A549 (cell line): ENCODE measurements around the gene MRPL17. TPM values are rescaled to one million over a fixed set of nuclear protein-coding genes. Genes with fewer than 3 reads are reported as not detected.

Experiments
- ATAC-seq, 2 experiments: fragments of 200-7000 bp in 1 of 2; fragments of >200 bp in 1 of 2; cut with Nextera tagmentation in 1 of 2; cut with Tn5 transposase in 1 of 2; 3 replicates each; pipeline versions ENCODE4 v1.8.0 to v1.9.1; 2018 to 2020; ENCODE audit warnings: mild to moderate bottlenecking in 1 of 2, moderate library complexity in 1 of 2
- CTCF ChIA-PET: fragments of 300-600 bp; sonication (Branson Sonifier 250); formaldehyde crosslinking; extraction: SDS; loops from one replicate; lab custom pipeline; 2021; ENCODE audit warnings: antibody characterized with exemption, inconsistent platforms; lab: Yijun Ruan, JAX
- POLR2A ChIA-PET: fragments of 350-600 bp; formaldehyde crosslinking; extraction: SDS; loops from one replicate; lab custom pipeline; 2021; ENCODE audit warnings: antibody characterized with exemption, inconsistent platforms; lab: Yijun Ruan, JAX
- DNase-seq, 2 experiments: peaks; one replicate each; pipeline versions ENCODE4 v3.0.0 to v3.0.0-alpha.2; 2011 to 2016; ENCODE audit warnings: low read depth in 1 of 2, low spot score in 1 of 2
- FAIRE-seq: peaks from 2 replicates; lab custom pipeline; 2011; peaks lifted over from hg19 to GRCh38; lab: Jason Lieb, UNC
- H3K27ac ChIP-seq, 2 experiments: fragments of >200 bp; sonication (Bioruptor Twin); formaldehyde crosslinking; 3 replicates each; pipeline ENCODE4 v1.5.1; 2016 to 2017
- H3K4me1 ChIP-seq: fragments of >200 bp; sonication (Bioruptor Twin); formaldehyde crosslinking; 3 replicates; pipeline ENCODE4 v1.6.1; 2016
- H3K4me2 ChIP-seq: fragments of >200 bp; sonication (Bioruptor Twin); formaldehyde crosslinking; 3 replicates; pipeline ENCODE4 v1.6.1; 2016
- H3K4me3 ChIP-seq: fragments of >200 bp; sonication (Bioruptor Twin); formaldehyde crosslinking; 3 replicates; pipeline ENCODE4 v1.5.1; 2016
- H3K9me3 ChIP-seq: fragments of >200 bp; sonication (Bioruptor Twin); formaldehyde crosslinking; 3 replicates; pipeline ENCODE4 v1.6.1; 2016
- BHLHE40 ChIP-seq: IDR thresholded peaks from 2 replicates; pipeline ENCODE4 v1.6.1; 2012; ENCODE audit warnings: low read depth, low read length, inconsistent platforms
- CBX2 ChIP-seq: fragments of 200-600 bp; sonication (generic); IDR thresholded peaks from 2 replicates; pipeline ENCODE4 v1.6.1; 2016; ENCODE audit warnings: low read depth, mild to moderate bottlenecking, borderline replicate concordance
- CBX8 ChIP-seq: fragments of 200-600 bp; sonication (generic); IDR thresholded peaks from 2 replicates; pipeline ENCODE4 v1.6.1; 2016
- CHD4 ChIP-seq: fragments of 200-600 bp; sonication (generic); IDR thresholded peaks from 2 replicates; pipeline ENCODE4 v1.6.1; 2016; ENCODE audit warnings: antibody characterized with exemption, mild to moderate bottlenecking, borderline replicate concordance
- ESRRA ChIP-seq: fragments of 150-350 bp; IDR thresholded peaks from 2 replicates; pipeline ENCODE4 v1.6.1; 2014; ENCODE audit warnings: mild to moderate bottlenecking, low read length, borderline replicate concordance
- FOSL2 ChIP-seq, 2 experiments: fragments of 450-650 bp in 1 of 2; fragments of >200 bp in 1 of 2; sonication (Bioruptor Twin) in 1 of 2; formaldehyde crosslinking; IDR thresholded peaks; 2 replicates each; pipeline versions ENCODE4 v1.5.0 to v1.6.1; 2016 to 2020; ENCODE audit warnings: mild to moderate bottlenecking in 1 of 2, moderate library complexity in 1 of 2
- HOXB5 ChIP-seq: fragments of 250-450 bp; sonication (Bioruptor Pico); IDR thresholded peaks from 2 replicates; pipeline ENCODE4 v1.5.0; 2020; ENCODE audit warnings: mild to moderate bottlenecking, moderate library complexity
- JUN ChIP-seq, 2 experiments: fragments of >200 bp; sonication (Bioruptor Twin); formaldehyde crosslinking; IDR thresholded peaks; 2 replicates in 1 of 2; 3 replicates in 1 of 2; pipeline ENCODE4 v1.6.1; 2016 to 2017
- MAFK ChIP-seq: fragments of 450-650 bp; IDR thresholded peaks from 2 replicates; pipeline ENCODE4 v1.6.1; 2014; ENCODE audit not compliant: partially characterized antibody
- MAZ ChIP-seq: fragments of 150-350 bp; IDR thresholded peaks from 2 replicates; pipeline ENCODE4 v1.6.1; 2014; ENCODE audit warnings: antibody characterized with exemption, low read depth, low read length, borderline replicate concordance
- NFE2L2 ChIP-seq: fragments of 150-350 bp; conservative IDR thresholded peaks from 2 replicates; pipeline ENCODE4 v1.6.1; 2014; ENCODE audit warnings: low read length
- RARB ChIP-seq: fragments of 250-450 bp; sonication (Bioruptor Pico); IDR thresholded peaks from 2 replicates; pipeline ENCODE4 v1.8.0; 2021; ENCODE audit warnings: mild to moderate bottlenecking, moderate library complexity
- RCOR1 ChIP-seq: fragments of 150-350 bp; IDR thresholded peaks from 2 replicates; pipeline ENCODE4 v1.6.1; 2014; ENCODE audit warnings: antibody characterized with exemption, low read length, low read depth
- TFCP2L1 ChIP-seq: fragments of 250-450 bp; sonication (Bioruptor Pico); IDR thresholded peaks from 2 replicates; pipeline ENCODE4 v1.5.0; 2021; ENCODE audit warnings: mild to moderate bottlenecking
- ZNF302 ChIP-seq: fragments of 250-450 bp; sonication (Bioruptor Pico); IDR thresholded peaks from 2 replicates; pipeline ENCODE4 v1.9.0; 2021; ENCODE audit warnings: inconsistent platforms, mild to moderate bottlenecking, moderate library complexity
- ZSCAN20 ChIP-seq: fragments of 250-450 bp; sonication (Bioruptor Pico); IDR thresholded peaks from 2 replicates; pipeline ENCODE4 v1.8.0; 2022; ENCODE audit warnings: mild to moderate bottlenecking, moderate library complexity
- WGBS: methylation state at CpG from one replicate; pipeline ENCODE4 v1.1.6; 2017; ENCODE audit errors: missing lambda C conversion rate; 5-methylcytosine and 5-hydroxymethylcytosine counted together
- polyA plus RNA-seq, 4 experiments: library from polyadenylated mRNA; depleted of rRNA in 3 of 4; stranded (reverse); fragments of >200 nt; fragmentation: RNase III in 1 of 4; extraction: RNeasy Plus Mini Kit Qiagen cat#74134 plus additional on column Dnase treatment in 1 of 4; gene quantifications; 2 replicates in 3 of 4; 3 replicates in 1 of 4; pipeline ENCODE4 v1.2.3, GENCODE V29; 2011 to 2017
- TF ChIP-seq, protein P1 (sequence below): IDR thresholded peaks from 2 replicates; pipeline ENCODE4 v1.6.1; 2012; ENCODE audit warnings: low read depth, borderline replicate concordance
- TF ChIP-seq, protein P2 (sequence below): fragments of 150-350 bp; IDR thresholded peaks from 2 replicates; pipeline ENCODE4 v1.6.1; 2014; ENCODE audit warnings: low read depth, mild to moderate bottlenecking, low read length
- TF ChIP-seq, protein P3 (sequence below): fragments of 450-650 bp; IDR thresholded peaks from 2 replicates; pipeline ENCODE4 v1.6.1; 2014; ENCODE audit warnings: antibody characterized with exemption
- TF ChIP-seq, protein P4 (sequence below): IDR thresholded peaks from 2 replicates; pipeline ENCODE4 v1.6.1; 2012
- TF ChIP-seq, protein P5 (sequence below): fragments of 250-450 bp; sonication (Bioruptor Pico); IDR thresholded peaks from 2 replicates; pipeline ENCODE4 v1.5.0; 2021; ENCODE audit warnings: mild to moderate bottlenecking, moderate library complexity, borderline replicate concordance
- TF ChIP-seq, protein P6 (sequence below): fragments of 200-600 bp; sonication (generic); IDR thresholded peaks from 2 replicates; pipeline ENCODE4 v1.6.1; 2016; ENCODE audit warnings: antibody characterized with exemption, mild to moderate bottlenecking, moderate library complexity

The MRPL17 gene
- polyA plus RNA-seq, 2 of the 4 experiments (the other 2 are of a cell fraction), result 96.8 to 128 TPM

DNA sequence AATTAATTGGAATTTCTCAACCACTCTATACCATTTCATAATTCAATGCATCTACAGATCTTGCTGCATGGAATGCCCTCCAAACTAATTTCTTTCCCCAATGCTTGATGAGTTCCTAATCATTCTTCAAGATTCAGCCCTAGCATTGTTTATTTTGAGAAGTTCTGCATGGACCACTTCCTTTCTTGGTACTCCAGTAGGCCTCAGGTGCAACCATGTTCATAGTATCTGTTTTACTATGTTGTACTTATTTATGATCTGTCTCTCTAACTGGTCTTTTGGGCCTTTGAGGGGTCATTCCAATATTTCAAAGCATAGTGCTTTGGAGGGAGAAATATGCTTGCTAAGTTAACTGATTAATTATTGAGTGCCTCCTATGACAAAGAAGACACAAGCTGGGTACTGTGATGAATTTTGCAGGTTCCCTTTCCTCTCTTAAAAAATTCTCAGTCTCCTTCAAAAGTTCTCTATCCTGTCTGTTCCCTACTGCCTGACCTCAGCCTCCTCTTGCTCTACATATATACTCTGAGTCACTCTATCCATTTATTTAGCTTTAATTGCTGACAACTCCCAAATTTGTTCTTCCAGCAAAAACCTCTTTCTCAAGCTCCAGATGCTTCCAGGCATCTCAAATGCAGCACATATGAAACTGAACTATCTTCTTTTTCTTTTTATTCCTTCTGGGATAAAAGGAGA is 9.5 kb downstream of the MRPL17 start:
- ATAC-seq, result no peak
- no peak for DNase-seq
- Histone ChIP-seq H3K9me3 (no peaks in the 10 kb centered on the region), H3K4me2 (no peak overlapping the region), H3K4me3 (no peak overlapping the region), H3K4me1 (no peaks in the 10 kb centered on the region), H3K27ac (no peak overlapping the region)
- TF ChIP-seq BHLHE40 (no peak), TFCP2L1 (CRISPR knock-in tag) (no peak), CBX2 (no peak), CBX8 (no peak), CHD4 (no peak), ZSCAN20 (CRISPR knock-in tag) (no peak), RARB (CRISPR knock-in tag) (no peak), HOXB5 (no peak), JUN (IDR thresholded peaks at IDR 0.05) (no peak), ZNF302 (CRISPR knock-in tag) (no peak)
- TF ChIP-seq, protein P1, sequence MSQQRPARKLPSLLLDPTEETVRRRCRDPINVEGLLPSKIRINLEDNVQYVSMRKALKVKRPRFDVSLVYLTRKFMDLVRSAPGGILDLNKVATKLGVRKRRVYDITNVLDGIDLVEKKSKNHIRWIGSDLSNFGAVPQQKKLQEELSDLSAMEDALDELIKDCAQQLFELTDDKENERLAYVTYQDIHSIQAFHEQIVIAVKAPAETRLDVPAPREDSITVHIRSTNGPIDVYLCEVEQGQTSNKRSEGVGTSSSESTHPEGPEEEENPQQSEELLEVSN, result no peak
- TF ChIP-seq, protein P2, sequence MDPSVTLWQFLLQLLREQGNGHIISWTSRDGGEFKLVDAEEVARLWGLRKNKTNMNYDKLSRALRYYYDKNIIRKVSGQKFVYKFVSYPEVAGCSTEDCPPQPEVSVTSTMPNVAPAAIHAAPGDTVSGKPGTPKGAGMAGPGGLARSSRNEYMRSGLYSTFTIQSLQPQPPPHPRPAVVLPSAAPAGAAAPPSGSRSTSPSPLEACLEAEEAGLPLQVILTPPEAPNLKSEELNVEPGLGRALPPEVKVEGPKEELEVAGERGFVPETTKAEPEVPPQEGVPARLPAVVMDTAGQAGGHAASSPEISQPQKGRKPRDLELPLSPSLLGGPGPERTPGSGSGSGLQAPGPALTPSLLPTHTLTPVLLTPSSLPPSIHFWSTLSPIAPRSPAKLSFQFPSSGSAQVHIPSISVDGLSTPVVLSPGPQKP, result no peak
- TF ChIP-seq, protein P3, sequence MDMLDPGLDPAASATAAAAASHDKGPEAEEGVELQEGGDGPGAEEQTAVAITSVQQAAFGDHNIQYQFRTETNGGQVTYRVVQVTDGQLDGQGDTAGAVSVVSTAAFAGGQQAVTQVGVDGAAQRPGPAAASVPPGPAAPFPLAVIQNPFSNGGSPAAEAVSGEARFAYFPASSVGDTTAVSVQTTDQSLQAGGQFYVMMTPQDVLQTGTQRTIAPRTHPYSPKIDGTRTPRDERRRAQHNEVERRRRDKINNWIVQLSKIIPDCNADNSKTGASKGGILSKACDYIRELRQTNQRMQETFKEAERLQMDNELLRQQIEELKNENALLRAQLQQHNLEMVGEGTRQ, result no peak
- TF ChIP-seq, protein P4, sequence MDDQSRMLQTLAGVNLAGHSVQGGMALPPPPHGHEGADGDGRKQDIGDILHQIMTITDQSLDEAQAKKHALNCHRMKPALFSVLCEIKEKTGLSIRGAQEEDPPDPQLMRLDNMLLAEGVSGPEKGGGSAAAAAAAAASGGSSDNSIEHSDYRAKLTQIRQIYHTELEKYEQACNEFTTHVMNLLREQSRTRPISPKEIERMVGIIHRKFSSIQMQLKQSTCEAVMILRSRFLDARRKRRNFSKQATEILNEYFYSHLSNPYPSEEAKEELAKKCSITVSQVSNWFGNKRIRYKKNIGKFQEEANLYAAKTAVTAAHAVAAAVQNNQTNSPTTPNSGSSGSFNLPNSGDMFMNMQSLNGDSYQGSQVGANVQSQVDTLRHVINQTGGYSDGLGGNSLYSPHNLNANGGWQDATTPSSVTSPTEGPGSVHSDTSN, result no peak
- TF ChIP-seq, protein P5, sequence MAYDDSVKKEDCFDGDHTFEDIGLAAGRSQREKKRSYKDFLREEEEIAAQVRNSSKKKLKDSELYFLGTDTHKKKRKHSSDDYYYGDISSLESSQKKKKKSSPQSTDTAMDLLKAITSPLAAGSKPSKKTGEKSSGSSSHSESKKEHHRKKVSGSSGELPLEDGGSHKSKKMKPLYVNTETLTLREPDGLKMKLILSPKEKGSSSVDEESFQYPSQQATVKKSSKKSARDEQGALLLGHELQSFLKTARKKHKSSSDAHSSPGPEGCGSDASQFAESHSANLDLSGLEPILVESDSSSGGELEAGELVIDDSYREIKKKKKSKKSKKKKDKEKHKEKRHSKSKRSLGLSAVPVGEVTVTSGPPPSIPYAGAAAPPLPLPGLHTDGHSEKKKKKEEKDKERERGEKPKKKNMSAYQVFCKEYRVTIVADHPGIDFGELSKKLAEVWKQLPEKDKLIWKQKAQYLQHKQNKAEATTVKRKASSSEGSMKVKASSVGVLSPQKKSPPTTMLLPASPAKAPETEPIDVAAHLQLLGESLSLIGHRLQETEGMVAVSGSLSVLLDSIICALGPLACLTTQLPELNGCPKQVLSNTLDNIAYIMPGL (CRISPR knock-in tag), result no peak
- no peak for FAIRE-seq
- CTCF ChIA-PET, result interaction anchor here (1.0 to 2.4 kb wide), 3 partner anchors 10 to 294 kb away, joined by 3 to 9 read pairs (median 6); partner anchors contain the start of gene MRPL17
- POLR2A ChIA-PET, result no interaction called here

DNA sequence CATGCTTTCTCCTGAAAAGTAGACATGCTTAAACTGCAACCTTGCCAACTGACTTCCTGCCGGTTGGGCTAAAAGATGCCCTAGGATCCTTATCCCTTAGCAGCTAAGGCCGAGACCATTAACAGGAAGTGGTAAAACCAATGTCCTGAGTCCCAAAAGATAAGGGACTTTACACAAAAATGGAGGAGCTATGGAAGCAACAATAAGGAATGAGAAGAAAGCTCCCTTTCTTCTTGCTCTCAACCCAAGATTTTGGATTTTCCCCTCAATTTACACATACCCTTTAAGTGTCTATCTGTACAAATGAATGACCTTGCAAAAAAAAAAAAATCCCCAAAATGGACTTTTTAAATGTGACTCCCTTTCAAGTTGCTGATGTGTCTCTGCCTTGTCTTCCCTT is 11.1 kb downstream of the MRPL17 start:
- no peaks in the 10 kb centered on the region for H3K4me1 ChIP-seq
- no peak overlapping the region for H3K4me2 ChIP-seq
- H3K27ac ChIP-seq, result no peak overlapping the region
- TF ChIP-seq, protein P5 (CRISPR knock-in tag), result no peak
- no peak for TF ChIP-seq MAZ
- TF ChIP-seq NFE2L2, result no peak
- peak; percentile 4 for TF ChIP-seq MAFK
- TF ChIP-seq ESRRA, result no peak
- TF ChIP-seq RCOR1, result no peak
- TF ChIP-seq FOSL2 (IDR thresholded peaks at IDR 0.05), result no peak
- no peak for TF ChIP-seq FOSL2 (CRISPR knock-in tag; IDR thresholded peaks at IDR 0.05)
- TF ChIP-seq, protein P6, sequence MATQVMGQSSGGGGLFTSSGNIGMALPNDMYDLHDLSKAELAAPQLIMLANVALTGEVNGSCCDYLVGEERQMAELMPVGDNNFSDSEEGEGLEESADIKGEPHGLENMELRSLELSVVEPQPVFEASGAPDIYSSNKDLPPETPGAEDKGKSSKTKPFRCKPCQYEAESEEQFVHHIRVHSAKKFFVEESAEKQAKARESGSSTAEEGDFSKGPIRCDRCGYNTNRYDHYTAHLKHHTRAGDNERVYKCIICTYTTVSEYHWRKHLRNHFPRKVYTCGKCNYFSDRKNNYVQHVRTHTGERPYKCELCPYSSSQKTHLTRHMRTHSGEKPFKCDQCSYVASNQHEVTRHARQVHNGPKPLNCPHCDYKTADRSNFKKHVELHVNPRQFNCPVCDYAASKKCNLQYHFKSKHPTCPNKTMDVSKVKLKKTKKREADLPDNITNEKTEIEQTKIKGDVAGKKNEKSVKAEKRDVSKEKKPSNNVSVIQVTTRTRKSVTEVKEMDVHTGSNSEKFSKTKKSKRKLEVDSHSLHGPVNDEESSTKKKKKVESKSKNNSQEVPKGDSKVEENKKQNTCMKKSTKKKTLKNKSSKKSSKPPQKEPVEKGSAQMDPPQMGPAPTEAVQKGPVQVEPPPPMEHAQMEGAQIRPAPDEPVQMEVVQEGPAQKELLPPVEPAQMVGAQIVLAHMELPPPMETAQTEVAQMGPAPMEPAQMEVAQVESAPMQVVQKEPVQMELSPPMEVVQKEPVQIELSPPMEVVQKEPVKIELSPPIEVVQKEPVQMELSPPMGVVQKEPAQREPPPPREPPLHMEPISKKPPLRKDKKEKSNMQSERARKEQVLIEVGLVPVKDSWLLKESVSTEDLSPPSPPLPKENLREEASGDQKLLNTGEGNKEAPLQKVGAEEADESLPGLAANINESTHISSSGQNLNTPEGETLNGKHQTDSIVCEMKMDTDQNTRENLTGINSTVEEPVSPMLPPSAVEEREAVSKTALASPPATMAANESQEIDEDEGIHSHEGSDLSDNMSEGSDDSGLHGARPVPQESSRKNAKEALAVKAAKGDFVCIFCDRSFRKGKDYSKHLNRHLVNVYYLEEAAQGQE, result no peak
- POLR2A ChIA-PET, result interaction anchor here (0.6 to 1.0 kb wide), 2 partner anchors 11 to 164 kb away, joined by 3 read pairs; partner anchors contain the start of gene MRPL17
- no peak for ATAC-seq
- no peak for FAIRE-seq
- no peaks in the 10 kb centered on the region for H3K9me3 ChIP-seq
- WGBS, result 85% methylated on average over 2 of the region's 2 CpGs
- CTCF ChIA-PET, result interaction anchor here (0.9 to 2.0 kb wide), 3 partner anchors 10 to 309 kb away, joined by 3 to 6 read pairs (median 6); no protein-coding TSS in a partner anchor
- H3K4me3 ChIP-seq, result no peak overlapping the region
- no peak for DNase-seq
